Spleen (tissue), 11 donors: ENCODE results near the gene ATP8A2. TPM values are rescaled to one million over a fixed set of nuclear protein-coding genes. Genes with fewer than 3 reads are reported as not detected.

ENCODE experiments used
- DNase-seq: peaks from one replicate; pipeline ENCODE4 v3.0.0-alpha.2; 2020
- H3K27ac ChIP-seq, 8 donors: fragments of 200-600 bp; sonication (generic) in 7 of 8; 1 replicate in 4 of 8; 2 replicates in 4 of 8; pipeline versions ENCODE4 v1.5.0 to v1.8.0; 2016 to 2021; ENCODE audit warnings: inconsistent platforms in 4 of 8, mild to moderate bottlenecking in 4 of 8, moderate library complexity in 1 of 8
- H3K27me3 ChIP-seq, 7 donors: fragments of 200-600 bp; sonication (generic) in 6 of 7; replicated peaks in 1 of 7; 1 replicate in 4 of 7; 2 replicates in 3 of 7; pipeline versions ENCODE4 v1.5.0 to v1.8.0; 2016 to 2021; ENCODE audit warnings: inconsistent platforms in 3 of 7, mild to moderate bottlenecking in 1 of 7
- H3K36me3 ChIP-seq, 6 donors: fragments of 200-600 bp; sonication (generic) in 5 of 6; 1 replicate in 4 of 6; 2 replicates in 2 of 6; pipeline versions ENCODE4 v1.5.0 to v1.8.0; 2016 to 2021; ENCODE audit warnings: inconsistent platforms in 2 of 6
- H3K4me1 ChIP-seq, 6 donors: fragments of 200-600 bp; sonication (generic) in 5 of 6; 1 replicate in 3 of 6; 2 replicates in 3 of 6; pipeline versions ENCODE4 v1.5.0 to v1.8.0; 2016 to 2021; ENCODE audit warnings: inconsistent platforms in 3 of 6
- H3K4me3 ChIP-seq, 8 donors: fragments of 200-600 bp; sonication (generic) in 7 of 8; 1 replicate in 4 of 8; 2 replicates in 4 of 8; pipeline versions ENCODE4 v1.5.0 to v1.8.0; 2016 to 2021; ENCODE audit warnings: inconsistent platforms in 4 of 8, mild to moderate bottlenecking in 4 of 8, moderate library complexity in 2 of 8
- H3K9me3 ChIP-seq, 8 donors: fragments of 200-600 bp; sonication (generic) in 7 of 8; 1 replicate in 4 of 8; 2 replicates in 4 of 8; pipeline versions ENCODE4 v1.5.0 to v1.8.0; 2016 to 2021; ENCODE audit warnings: inconsistent platforms in 4 of 8
- CTCF ChIP-seq, 11 experiments: fragments of 200-600 bp in 7 of 11; fragments of 450-650 bp in 4 of 11; sonication (generic) in 4 of 11; IDR thresholded peaks in 8 of 11; conservative IDR thresholded peaks in 3 of 11; 1 replicate in 7 of 11; 2 replicates in 4 of 11; pipeline versions ENCODE4 v1.4.0 to v1.8.0; 2016 to 2021; ENCODE audit warnings: antibody characterized with exemption in 11 of 11, inconsistent platforms in 4 of 11, mild to moderate bottlenecking in 1 of 11
- POLR2A ChIP-seq, 3 donors: fragments of 450-650 bp; IDR thresholded peaks; one replicate each; pipeline ENCODE4 v1.5.1; 2017; ENCODE audit warnings: antibody characterized with exemption in 3 of 3, mild to moderate bottlenecking in 1 of 3
- POLR2AphosphoS5 ChIP-seq, 3 donors: sonication (generic); formaldehyde crosslinking; IDR thresholded peaks; one replicate each; pipeline ENCODE4 v1.5.1; 2017; ENCODE audit warnings: antibody characterized with exemption in 3 of 3
- WGBS, 5 donors: extraction: QIAGEN DNeasy Blood & Tissue Kit in 3 of 5; methylation state at CpG; one replicate each; pipeline versions ENCODE4 v1.1.5 to v1.1.7; 2013 to 2018; 5-methylcytosine and 5-hydroxymethylcytosine counted together
- intact Hi-C: fragments of 100-400 bp; cut with DNase I; formaldehyde crosslinking; loops from one replicate; pipeline ENCODE4 v1.15.0; 2023; ENCODE audit warnings: low total_unique reads
- polyA plus RNA-seq, 3 donors: library from polyadenylated mRNA; stranded (reverse); fragments of 200-250 nt; gene quantifications; one replicate each; pipeline ENCODE4 v1.2.1, GENCODE V29; 2013
- total RNA-seq, 7 donors: library from RNA; depleted of rRNA in 3 of 7; stranded (reverse); fragments of >200 nt in 3 of 7; fragmentation: NEBNext Ultra II Directional in 4 of 7; extraction: Animal tissue kit (Norgen Biotek cat#: 25700) in 4 of 7; gene quantifications; one replicate each; pipeline versions ENCODE4 v1.1.0 to v1.2.1, GENCODE V29; 2016 to 2021
- donor health status: healthy with polysubstance abuse.
- donor health status: DM: no; HTN: no; CAD: no; lungs with moderate emphysema.
- donor health status: DM: no; HTN: no; CAD: no.
- donor health status: Bipolar disorder and iron deficiency.
- donor health status: healthy.
- donor health status: DM: no; HTN: no; CAD: no.
- donor health status: DM: yes; HTN: yes; CAD: no.

Gene ATP8A2
- total and polyA plus RNA-seq, 10 donors = 0.09 to 0.46 (median 0.25) TPM

DNA sequence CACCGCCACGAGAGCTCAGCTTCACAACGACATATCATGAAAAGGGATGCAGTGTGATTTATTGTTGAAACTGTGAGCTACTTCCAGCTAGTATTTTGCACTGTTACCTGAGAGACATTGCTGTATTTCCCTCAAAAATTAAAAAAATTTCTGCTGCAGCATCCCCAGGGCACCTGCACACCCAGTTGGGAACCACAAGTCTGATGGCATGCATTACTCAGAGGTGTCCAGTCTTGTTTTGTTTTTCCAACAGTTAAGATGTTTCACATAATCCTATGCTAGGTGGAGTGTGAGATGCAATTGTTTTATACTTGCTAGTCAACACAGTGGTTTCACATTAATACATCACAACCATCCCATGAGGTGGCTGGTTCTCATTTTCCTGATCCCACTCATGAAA lies 394.8 kb downstream of the ATP8A2 start:
- Histone ChIP-seq H3K36me3 (no peaks in the 10 kb centered on the region), H3K27me3 (no peaks in the 10 kb centered on the region), H3K27ac (no peak overlapping the region), H3K4me1 (no peaks in the 10 kb centered on the region), H3K9me3 (peaks cover 0 to 5% (median 0%) of the 10 kb centered on the region in 8 donors), H3K4me3 (no peak overlapping the region)
- WGBS, 5 donors = 91 to 97% (median 93%) methylated on average over 3 of the region's 3 CpGs
- TF ChIP-seq POLR2AphosphoS5 (IDR thresholded peaks at IDR 0.05) = no peak
- intact Hi-C loops = no loop called here
- no peak for DNase-seq

DNA sequence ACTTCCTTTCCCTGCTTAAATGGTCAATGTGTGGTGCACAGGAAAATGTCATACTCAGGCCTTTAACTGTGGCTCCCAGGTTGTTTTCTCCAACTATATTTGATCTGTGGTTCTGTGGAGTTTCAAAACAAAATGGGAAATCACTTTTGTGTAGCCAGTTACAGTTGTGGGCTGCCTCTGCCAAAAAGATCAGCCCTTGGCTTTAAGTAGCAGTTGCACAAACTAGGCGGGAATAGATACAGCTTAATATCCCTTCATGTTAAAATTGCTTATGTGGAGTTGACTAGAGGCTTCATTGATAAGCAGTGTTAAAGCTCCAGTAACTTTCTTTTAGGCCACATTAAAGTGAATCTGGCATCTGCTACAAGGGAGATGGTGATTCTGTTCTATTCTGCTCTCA lies 395.2 kb downstream of the ATP8A2 start:
- 77 to 92% (median 88%) methylated on average over 1 of the region's 1 CpG for WGBS, 5 donors
- intact Hi-C loops = no loop called here
- peaks cover 0 to 5% (median 0%) of the 10 kb centered on the region in 8 donors for H3K9me3 ChIP-seq

DNA sequence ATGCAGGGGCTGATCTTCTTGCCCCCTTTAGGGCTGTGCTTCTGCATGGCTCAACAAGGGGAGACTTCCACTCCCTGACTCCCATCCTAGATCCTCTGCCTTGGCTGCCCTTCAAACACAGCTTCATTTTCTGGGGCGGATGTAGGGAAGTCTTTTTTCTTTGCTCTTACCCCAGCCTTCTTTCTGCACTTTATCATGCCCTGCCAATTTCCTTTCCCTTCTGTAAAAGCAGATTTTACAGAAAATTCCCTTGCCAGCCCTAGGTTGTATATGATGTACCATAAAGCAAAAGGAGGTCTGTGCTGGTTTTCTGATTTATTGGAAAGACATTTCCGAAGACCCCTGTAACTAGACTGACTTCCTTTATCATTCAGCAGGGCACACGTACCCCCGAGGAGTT lies 396.6 kb downstream of the ATP8A2 start:
- DNase-seq = no peak
- Histone ChIP-seq H3K27ac (no peak overlapping the region), H3K4me3 (no peak overlapping the region), H3K27me3 (no peaks in the 10 kb centered on the region), H3K36me3 (no peaks in the 10 kb centered on the region), H3K4me1 (no peaks in the 10 kb centered on the region), H3K9me3 (peaks cover 0 to 5% (median 0%) of the 10 kb centered on the region in 8 donors)
- intact Hi-C loops = no loop called here
- TF ChIP-seq POLR2A (IDR thresholded peaks at IDR 0.05) = no peak
- 64 to 88% (median 80%) methylated on average over 4 of the region's 4 CpGs for WGBS, 5 donors

More for the DNA sequence above, 395.2 kb downstream of the ATP8A2 start:
- Histone ChIP-seq H3K36me3 (no peaks in the 10 kb centered on the region), H3K27ac (no peak overlapping the region), H3K27me3 (no peaks in the 10 kb centered on the region), H3K4me1 (no peaks in the 10 kb centered on the region), H3K4me3 (no peak overlapping the region)
- no peak for DNase-seq
- TF ChIP-seq CTCF (IDR thresholded peaks at IDR 0.05 in 8 of 11, conservative IDR thresholded peaks at IDR 0.05 in 3 of 11) = no peak
- no peak for TF ChIP-seq POLR2A (IDR thresholded peaks at IDR 0.05)
- no peak for TF ChIP-seq POLR2AphosphoS5 (IDR thresholded peaks at IDR 0.05)

GRCh38 chr13:25768838-25769237 lies 397.1 kb downstream of the ATP8A2 start:
- intact Hi-C loops = no loop called here
- H3K36me3 ChIP-seq = no peaks in the 10 kb centered on the region
- no peak overlapping the region for H3K27ac ChIP-seq
- 68 to 86% (median 74%) methylated on average over 13 of the region's 13 CpGs for WGBS, 5 donors
- no peaks in the 10 kb centered on the region for H3K4me1 ChIP-seq
- TF ChIP-seq CTCF (IDR thresholded peaks at IDR 0.05 in 8 of 11, conservative IDR thresholded peaks at IDR 0.05 in 3 of 11) (no peak), POLR2AphosphoS5 (IDR thresholded peaks at IDR 0.05) (no peak), POLR2A (IDR thresholded peaks at IDR 0.05) (no peak)
- no peak for DNase-seq
- H3K9me3 ChIP-seq = peaks cover 0 to 5% (median 0%) of the 10 kb centered on the region in 8 donors
- H3K4me3 ChIP-seq = no peak overlapping the region
- no peaks in the 10 kb centered on the region for H3K27me3 ChIP-seq

DNA sequence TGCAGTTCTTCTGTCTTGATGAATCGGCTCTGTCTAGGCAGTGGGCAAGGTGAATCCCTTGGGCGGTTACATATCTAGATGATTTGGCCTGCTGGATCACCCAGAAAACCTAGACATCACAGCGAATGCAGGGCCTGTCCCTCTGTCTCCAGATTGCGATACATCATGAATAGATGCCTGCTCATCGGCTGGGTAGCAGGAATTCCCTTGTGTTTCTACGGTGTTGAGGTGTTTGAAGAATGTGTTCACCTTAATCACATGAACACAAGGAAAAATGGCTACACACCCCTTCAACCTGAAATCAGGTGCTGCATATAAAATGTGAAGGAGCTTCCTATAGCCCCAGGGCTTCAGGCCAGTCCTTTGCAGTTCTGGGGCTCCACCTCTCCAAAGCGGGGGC lies 398.8 kb downstream of the ATP8A2 start:
- TF ChIP-seq CTCF (IDR thresholded peaks at IDR 0.05 in 8 of 11, conservative IDR thresholded peaks at IDR 0.05 in 3 of 11) (no peak), POLR2A (IDR thresholded peaks at IDR 0.05) (no peak)
- Histone ChIP-seq H3K27ac (no peak overlapping the region), H3K4me1 (no peaks in the 10 kb centered on the region), H3K9me3 (peaks cover 0 to 5% (median 0%) of the 10 kb centered on the region in 8 donors), H3K27me3 (no peaks in the 10 kb centered on the region), H3K4me3 (no peak overlapping the region), H3K36me3 (no peaks in the 10 kb centered on the region)
- no peak for DNase-seq
- 89 to 95% (median 92%) methylated on average over 7 of the region's 7 CpGs for WGBS, 5 donors
- intact Hi-C loops = no loop called here
